AG10803 (cell line): ENCODE results near the gene ARL13B.
A peak's percentile ranks its signal among the peaks of the same experiment; 100 is the strongest.
"Not testable (repeated sequence)": the region's sequence is repeated elsewhere in the genome, so short reads cannot be mapped to it uniquely, and the experiment has no call there.

ENCODE experiments used
- DNase-seq: peaks from one replicate; pipeline ENCODE4 v3.0.0; 2010; ENCODE audit warnings: low read depth
- H3K4me3 ChIP-seq: 2 replicates; pipeline ENCODE4 v1.5.1; 2011; ENCODE audit warnings: mild to moderate bottlenecking, low read length, control low read depth
- CTCF ChIP-seq: conservative IDR thresholded peaks from 2 replicates; pipeline ENCODE4 v1.5.1; 2011; ENCODE audit warnings: mild to moderate bottlenecking, low read length, control low read depth, inconsistent platforms

Gene ARL13B

GRCh38 chr3:93962798-93963197, 17.2 kb upstream of the ARL13B start:
- DNase-seq, result no peak
- H3K4me3 ChIP-seq, result no peak overlapping the region
- TF ChIP-seq CTCF, result no peak

DNA sequence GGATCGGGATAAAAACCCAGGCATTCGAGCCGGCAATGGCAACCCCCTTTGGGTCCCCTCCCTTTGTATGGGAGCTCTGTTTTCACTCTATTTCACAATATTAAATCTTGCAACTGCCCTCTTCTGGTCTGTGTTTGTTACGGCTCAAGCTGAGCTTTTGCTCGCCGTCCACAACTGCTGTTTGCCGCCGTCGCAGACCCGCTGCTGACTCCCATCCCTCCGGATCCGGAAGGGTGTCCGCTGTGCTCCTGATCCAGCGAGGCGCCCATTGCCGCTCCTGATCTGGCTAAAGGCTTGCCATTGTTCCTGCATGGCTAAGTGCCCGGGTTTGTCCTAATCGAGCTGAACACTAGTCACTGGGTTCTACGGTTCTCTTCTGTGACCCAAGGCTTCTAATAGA, 14.8 kb upstream of the ARL13B start:
- not testable (repeated sequence) for DNase-seq, H3K4me3 ChIP-seq

DNA sequence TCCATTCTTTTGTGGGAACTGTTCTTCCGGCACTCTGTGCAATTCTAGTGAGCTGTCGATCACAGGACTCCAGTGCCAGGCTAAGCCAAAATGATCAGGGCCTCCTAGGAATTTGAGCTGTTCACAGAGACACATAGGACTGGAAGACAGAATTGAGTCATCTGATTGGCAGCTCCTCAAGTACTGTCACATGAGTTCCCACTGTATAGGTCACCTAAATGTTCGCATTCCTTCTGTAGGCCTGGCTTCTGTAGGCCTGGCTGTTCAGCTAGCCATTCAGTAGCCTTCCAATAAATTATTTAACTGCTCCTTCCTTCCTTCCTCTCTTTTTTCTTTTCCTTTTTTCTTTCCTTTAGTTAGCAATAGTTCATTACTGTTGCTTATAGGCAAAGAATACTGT, 10.5 kb upstream of the ARL13B start:
- no peak for TF ChIP-seq CTCF
- peak; percentile 47 for DNase-seq
- H3K4me3 ChIP-seq, result no peak overlapping the region

- TF ChIP-seq CTCF, result no peak
- H3K4me3 ChIP-seq, result no peak overlapping the region
- no peak for DNase-seq
These were observed 10.0 kb upstream of the ARL13B start for GRCh38 chr3:93969997-93970396.

DNA sequence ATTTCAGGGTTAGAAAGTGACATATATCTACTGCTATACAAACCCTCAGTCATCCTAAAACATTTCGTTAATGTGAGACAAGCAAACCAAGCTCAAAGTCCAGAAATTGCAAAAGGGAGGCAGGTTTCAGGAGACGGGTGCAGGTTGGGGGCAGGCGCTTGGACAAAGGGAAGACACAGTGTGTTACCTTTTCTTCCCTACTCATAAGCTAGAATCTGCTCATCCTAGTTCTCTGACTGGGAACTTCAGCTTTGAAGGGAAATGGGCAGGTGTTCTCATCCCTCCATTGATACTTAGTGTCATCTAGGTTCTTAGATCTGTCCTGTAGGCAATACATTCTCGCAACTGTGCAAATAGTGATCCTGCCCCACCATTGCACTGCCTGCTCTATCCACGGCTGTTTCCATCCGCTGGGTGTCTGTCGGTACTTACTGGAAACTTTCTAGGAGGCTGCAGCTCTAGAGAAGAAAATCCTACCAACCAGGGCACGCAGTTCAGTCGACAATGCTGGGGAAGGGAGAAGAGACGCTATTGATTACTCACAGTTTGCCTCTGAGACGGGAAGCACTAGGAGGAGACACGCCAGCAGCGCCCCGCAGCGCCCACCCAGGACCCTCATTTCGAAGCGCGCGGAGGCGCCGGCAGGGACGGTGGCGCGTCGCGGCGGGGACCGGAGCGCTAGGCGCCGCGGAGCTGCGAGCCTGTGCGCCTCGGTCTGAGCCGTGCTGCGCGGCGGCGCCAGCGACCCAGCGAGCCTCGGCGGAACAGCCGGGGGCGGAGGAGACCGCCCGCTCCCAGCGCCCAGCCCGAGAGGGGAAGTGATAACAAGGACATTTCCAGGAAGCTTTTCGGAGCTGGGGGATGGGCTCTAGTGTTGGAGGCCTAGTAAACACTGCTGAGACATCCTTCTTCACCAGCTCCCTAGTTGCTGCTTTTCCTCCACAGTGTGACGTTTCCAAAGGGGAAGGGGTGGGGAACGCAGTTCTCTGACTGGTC, 6.5 kb upstream of the ARL13B start, which contains the start of gene PROS1:
Gene PROS1 (minus strand): TSS at position 766 of the 996 bp plus-strand sequence. CDS start 147 bp downstream, at position 619.
- peak within 1 kb of the TSS; percentile 64 for H3K4me3 ChIP-seq
- no peak; the same call in 1 of the 2 replicates for TF ChIP-seq CTCF
- DNase-seq, result peak; percentile 79

- TF ChIP-seq CTCF, result no peak
- H3K4me3 ChIP-seq, result no peak overlapping the region
- DNase-seq, result no peak
These were observed 1.7 kb downstream of the ARL13B start for GRCh38 chr3:93981649-93982048.

- no peak overlapping the region for H3K4me3 ChIP-seq
- TF ChIP-seq CTCF, result no peak
- DNase-seq, result no peak
These were observed 3.5 kb downstream of the ARL13B start for GRCh38 chr3:93983408-93983807.
